WERI-Rb-1 (cell line): ENCODE data around the gene LZTS2.

Experiments used
- DNase-seq: peaks from one replicate; pipeline ENCODE4 v3.0.0-alpha.2; 2020
- H3K27ac ChIP-seq: fragments of 250-450 bp; sonication (Bioruptor Pico); 2 replicates; pipeline ENCODE4 v1.5.1; 2020; ENCODE audit warnings: mild to moderate bottlenecking, moderate library complexity
- H3K27me3 ChIP-seq: fragments of 250-450 bp; sonication (Bioruptor Pico); 2 replicates; pipeline ENCODE4 v1.5.1; 2021; ENCODE audit warnings: mild to moderate bottlenecking, low read depth, moderate library complexity; ENCODE audit not compliant: insufficient read depth, severe bottlenecking
- H3K36me3 ChIP-seq: fragments of 250-450 bp; sonication (Bioruptor Pico); 2 replicates; pipeline ENCODE4 v1.5.1; 2020; ENCODE audit warnings: mild to moderate bottlenecking, moderate library complexity
- H3K4me3 ChIP-seq: 2 replicates; pipeline ENCODE4 v1.5.1; 2011; ENCODE audit warnings: low read depth, mild to moderate bottlenecking, control low read depth, low read length
- H3K9me3 ChIP-seq: fragments of 250-450 bp; sonication (Bioruptor Pico); 2 replicates; pipeline ENCODE4 v1.5.1; 2021; ENCODE audit warnings: mild to moderate bottlenecking, moderate library complexity; ENCODE audit not compliant: severe bottlenecking
- TF ChIP-seq, protein P1 (sequence below): IDR thresholded peaks from 2 replicates; pipeline ENCODE4 v1.5.1; 2011; ENCODE audit warnings: low read depth, mild to moderate bottlenecking, control low read depth, inconsistent platforms, low read length

LZTS2 gene

DNA sequence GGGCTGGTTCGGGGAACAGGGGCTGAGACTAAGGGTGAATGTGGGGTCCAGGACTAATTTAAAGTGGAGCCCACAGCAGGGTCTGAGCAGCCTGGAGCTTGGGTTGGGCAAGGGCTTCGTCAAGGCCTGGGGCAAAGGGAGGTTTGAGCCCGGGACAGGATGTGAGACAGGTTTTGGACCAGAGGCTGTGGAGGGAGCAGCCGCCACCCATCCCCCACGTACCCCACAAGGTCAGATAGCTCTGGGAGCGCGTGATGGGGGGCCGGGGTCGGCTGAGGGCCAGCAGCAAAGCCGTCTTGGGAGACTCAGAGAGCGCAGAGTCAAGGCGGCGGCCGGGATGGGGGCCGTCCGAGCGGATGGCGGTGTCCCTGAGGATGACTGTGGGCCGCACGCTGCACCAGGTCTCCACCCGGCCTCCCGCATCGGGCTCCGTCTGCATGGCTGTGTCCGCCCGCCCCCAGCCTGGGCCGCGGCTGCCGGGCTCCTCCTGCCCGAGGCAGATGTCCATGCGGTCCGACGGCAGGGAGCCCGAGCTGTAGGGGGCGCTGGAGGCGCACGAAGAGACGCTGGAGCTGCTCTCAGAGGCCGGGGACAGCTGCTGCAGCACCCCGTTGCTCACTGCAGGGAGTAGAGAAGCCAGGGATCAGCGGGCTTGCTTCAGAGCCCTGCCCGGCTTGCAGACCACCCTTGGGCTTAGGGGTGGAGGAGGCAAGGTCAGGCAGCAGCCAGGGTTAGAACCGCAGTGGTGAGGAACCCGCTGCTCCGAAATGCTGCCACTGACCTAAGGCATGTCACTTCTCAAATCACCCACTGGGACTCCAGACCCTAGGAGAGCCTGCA, 19.2 kb downstream of the LZTS2 start:
- Histone ChIP-seq H3K27me3 (no peaks in the 10 kb centered on the region), H3K36me3 (no peaks in the 10 kb centered on the region)
- peak; percentile 97 for DNase-seq

GRCh38 chr10:101019440-101019703, 19.8 kb downstream of the LZTS2 start:
- no peaks in the 10 kb centered on the region for H3K27me3 ChIP-seq
- DNase-seq: no peak
- no peaks in the 10 kb centered on the region for H3K36me3 ChIP-seq
- TF ChIP-seq, protein P1, sequence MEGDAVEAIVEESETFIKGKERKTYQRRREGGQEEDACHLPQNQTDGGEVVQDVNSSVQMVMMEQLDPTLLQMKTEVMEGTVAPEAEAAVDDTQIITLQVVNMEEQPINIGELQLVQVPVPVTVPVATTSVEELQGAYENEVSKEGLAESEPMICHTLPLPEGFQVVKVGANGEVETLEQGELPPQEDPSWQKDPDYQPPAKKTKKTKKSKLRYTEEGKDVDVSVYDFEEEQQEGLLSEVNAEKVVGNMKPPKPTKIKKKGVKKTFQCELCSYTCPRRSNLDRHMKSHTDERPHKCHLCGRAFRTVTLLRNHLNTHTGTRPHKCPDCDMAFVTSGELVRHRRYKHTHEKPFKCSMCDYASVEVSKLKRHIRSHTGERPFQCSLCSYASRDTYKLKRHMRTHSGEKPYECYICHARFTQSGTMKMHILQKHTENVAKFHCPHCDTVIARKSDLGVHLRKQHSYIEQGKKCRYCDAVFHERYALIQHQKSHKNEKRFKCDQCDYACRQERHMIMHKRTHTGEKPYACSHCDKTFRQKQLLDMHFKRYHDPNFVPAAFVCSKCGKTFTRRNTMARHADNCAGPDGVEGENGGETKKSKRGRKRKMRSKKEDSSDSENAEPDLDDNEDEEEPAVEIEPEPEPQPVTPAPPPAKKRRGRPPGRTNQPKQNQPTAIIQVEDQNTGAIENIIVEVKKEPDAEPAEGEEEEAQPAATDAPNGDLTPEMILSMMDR: no peak
- H3K4me3 ChIP-seq: no peak overlapping the region
- H3K9me3 ChIP-seq: no peaks in the 10 kb centered on the region
- H3K27ac ChIP-seq: no peak overlapping the region

More for the DNA sequence above, 19.2 kb downstream of the LZTS2 start:
- Histone ChIP-seq H3K4me3 (peak overlapping the region; percentile 11; the same call in 1 of the 2 replicates), H3K9me3 (no peaks in the 10 kb centered on the region), H3K27ac (0 out of 2 replicates have a peak overlapping the region, but pooled peaks have one; percentile 3)
- TF ChIP-seq, protein P1: peak; percentile 95

DNA sequence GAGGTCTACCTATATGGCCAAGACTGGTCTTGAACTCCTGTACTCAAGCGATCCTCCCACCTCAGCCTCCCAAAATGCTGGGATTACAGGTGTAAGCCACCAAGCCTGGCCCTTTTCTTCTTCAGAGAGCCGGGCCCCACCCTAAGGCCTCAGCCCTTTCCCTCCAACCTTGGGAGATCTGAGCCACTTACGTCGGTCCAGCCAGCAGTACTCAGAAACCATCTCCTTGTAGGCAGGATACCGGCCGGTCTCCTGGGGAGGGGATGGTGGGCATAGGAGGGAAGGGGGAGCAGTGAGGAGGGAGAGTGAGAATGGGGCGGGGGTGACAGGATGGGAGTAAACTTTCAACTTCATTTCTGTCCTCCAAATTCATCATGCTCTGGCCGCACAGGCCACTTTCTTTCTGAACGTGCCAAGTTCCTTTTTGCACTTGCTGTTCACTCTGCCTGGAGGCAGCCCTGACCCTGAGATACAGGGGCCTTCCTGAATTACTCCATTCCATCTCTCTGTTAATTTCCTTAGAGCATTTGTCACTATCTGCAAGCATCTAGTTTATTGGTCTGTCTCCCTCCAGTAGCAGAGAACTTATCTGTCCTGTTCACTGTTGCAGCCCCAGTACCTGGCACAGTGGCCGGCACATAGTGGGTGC, 20.9 kb downstream of the LZTS2 start:
- TF ChIP-seq, protein P1: no peak
- H3K9me3 ChIP-seq: no peaks in the 10 kb centered on the region
- H3K27me3 ChIP-seq: no peaks in the 10 kb centered on the region
- no peaks in the 10 kb centered on the region for H3K36me3 ChIP-seq
- H3K27ac ChIP-seq: no peak overlapping the region
- no peak for DNase-seq
- no peak overlapping the region for H3K4me3 ChIP-seq

DNA sequence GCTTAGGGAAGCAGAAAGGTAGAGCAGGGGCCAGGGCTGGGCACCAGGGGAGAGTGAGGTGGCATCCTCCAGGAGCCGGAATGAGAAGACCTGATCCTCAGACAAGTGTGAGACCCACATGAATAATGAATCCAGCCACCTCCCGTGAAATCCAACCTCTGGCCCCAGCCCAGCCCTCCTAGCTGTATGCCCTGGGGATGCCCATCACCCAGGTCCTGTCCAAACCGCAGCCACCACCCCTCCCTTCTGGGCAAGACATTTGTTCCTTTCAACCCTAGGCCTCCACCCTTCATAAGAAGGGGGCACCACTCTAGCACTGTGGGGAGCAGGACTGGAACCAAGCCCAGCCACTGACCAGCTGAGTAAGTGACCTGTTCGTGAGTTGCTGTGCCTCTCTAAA, 21.6 kb downstream of the LZTS2 start:
- DNase-seq: no peak
- TF ChIP-seq, protein P1: no peak
- no peaks in the 10 kb centered on the region for H3K27me3 ChIP-seq
- H3K9me3 ChIP-seq: no peaks in the 10 kb centered on the region
- no peaks in the 10 kb centered on the region for H3K36me3 ChIP-seq
- H3K4me3 ChIP-seq: no peak overlapping the region
- no peak overlapping the region for H3K27ac ChIP-seq

- TF ChIP-seq, protein P1: no peak
- no peaks in the 10 kb centered on the region for H3K9me3 ChIP-seq
- H3K4me3 ChIP-seq: no peak overlapping the region
- no peak overlapping the region for H3K27ac ChIP-seq
- H3K36me3 ChIP-seq: no peaks in the 10 kb centered on the region
- DNase-seq: no peak
- H3K27me3 ChIP-seq: no peaks in the 10 kb centered on the region
These were observed 22.2 kb downstream of the LZTS2 start for GRCh38 chr10:101021692-101022251.
